GM18511 (cell line): ENCODE data around the gene RELN.

ENCODE experiments used
- ATAC-seq: cut with Tn5 transposase; IDR thresholded peaks from one replicate; pipeline ENCODE4 v1.9.1; 2021; ENCODE audit warnings: mild to moderate bottlenecking, moderate library complexity; ENCODE audit not compliant: unreplicated experiment

The RELN gene

GRCh38 chr7:103694304-103694703 lies 295.2 kb downstream of the RELN start:
- no peak for ATAC-seq

GRCh38 chr7:103691291-103691690 lies 298.2 kb downstream of the RELN start:
- ATAC-seq, result no peak

DNA sequence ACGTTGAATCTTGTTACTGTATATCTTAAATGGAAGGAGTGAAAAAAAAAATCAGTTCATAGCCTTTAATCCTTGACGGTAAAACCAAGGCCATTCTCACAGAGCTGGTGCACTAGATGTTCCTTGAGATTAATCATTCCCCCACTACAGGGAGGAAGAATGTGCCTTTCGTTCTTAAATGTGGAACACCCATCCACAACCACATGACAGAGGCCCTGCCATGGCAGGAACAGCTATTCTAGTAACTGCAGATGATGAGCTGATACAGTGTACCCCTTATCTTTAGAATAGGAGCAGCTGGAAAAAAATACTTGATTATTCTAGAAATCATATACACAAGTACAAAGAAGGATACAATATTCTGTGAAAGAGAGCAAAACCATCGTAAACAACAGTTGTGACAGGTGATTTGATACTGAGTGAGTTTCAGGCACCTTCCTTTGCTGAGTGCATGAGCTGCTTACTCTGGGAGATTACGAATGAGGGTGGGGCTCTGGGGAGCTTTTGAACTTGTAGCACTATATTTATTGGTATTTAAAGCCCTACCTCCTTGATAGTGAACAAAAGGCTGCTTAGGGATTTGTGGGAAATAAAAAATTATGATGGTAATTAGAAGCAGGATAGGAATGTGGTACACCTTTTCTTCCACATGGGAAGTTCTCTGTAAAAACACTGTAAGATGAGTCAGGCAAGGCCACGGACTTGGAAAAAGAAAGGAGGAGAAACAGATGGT lies 299.1 kb downstream of the RELN start:
- ATAC-seq, result no peak

DNA sequence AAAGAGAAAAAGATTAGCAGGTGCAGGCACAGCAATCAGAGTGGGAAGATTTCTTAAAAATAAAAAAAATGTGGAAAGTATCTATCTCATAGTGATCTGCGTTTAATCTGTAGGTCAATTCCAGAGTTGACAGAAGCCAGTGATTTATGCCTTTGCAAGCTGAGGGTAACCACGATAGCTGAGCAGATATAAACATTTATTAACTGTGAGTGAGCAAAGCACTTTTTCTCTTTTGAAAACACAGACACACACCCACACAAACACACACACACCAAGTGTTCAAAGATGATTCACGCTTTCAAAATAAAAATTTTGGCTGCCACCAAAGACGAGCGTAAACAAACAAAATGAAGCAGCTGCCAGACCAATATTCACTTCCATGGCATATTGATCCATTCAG lies 300.2 kb downstream of the RELN start:
- no peak for ATAC-seq

GRCh38 chr7:103687951-103688350 lies 301.5 kb downstream of the RELN start:
- ATAC-seq, result no peak

DNA sequence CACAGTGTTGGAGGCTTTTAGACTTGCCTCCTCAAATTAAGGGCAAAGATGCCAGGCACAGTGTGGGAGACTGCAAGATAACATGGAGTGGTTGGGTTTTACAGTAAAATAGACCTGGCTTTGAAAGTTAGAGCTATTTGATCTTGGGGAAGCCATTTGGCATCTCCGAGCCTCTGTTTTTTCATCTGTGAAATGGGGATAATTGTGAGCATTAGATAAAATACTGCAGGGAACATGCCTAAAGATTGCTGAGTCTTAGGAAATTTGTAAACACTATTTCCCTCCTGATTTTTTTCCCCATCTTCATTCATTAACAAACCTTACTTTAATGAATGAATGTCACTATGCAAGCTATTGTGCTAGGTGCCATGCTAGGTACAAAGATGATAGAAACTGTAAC lies 302.2 kb downstream of the RELN start:
- no peak for ATAC-seq

DNA sequence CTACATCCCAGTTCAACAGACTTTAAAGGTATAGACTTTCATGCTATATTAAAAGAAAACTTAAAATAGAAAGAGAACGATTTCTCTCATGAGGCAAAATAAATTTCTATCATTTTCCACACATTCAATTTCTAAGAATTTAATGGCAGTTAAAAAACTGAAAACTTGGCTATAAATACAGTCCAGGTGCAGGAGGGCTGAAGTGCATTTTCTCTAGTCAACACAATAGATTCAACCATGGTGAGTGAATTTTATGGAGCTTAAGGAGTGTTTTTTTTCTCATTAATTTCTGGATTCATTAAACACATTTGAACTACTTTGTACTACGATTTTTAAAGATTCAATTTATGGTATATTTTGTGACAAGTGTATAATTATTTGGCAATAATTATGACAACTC lies 302.7 kb downstream of the RELN start:
- ATAC-seq, result no peak

DNA sequence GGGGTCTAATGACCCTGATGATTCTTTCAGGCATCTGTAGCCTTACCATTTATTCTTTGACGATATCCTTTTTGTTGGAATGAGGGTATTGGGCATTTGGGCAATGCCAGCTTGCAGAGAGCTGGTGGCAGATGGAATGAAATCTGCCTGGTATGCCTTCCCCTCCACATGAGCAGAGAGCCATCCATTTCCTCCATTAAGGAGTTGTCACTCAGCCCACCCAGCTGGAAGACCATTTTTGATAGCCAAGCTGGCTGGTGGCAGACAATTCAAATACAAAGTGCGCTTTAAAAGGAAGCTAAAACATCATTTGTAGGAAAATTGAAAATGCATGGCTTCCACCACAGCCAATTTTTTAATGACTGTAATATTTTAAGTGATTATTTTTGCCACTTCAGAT lies 303.4 kb downstream of the RELN start:
- no peak for ATAC-seq

DNA sequence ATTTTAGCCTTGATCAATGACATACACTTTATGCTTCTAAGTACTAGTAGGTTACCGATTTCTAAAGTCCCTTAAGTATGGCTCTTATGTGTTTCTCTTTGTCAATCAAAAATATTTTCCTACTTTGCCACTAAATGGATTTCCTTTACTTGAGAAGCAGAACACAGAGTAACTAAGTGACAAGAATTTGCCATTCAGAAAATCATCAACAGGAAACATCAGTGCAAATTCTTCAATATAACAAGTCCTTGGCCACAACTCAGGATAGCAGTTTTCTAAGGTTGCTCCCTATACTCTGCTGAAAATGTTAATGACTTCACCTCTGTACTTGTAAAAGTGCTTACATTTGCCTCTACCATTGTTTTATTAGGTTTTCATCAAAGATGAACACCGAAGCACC lies 303.8 kb downstream of the RELN start:
- ATAC-seq, result no peak

DNA sequence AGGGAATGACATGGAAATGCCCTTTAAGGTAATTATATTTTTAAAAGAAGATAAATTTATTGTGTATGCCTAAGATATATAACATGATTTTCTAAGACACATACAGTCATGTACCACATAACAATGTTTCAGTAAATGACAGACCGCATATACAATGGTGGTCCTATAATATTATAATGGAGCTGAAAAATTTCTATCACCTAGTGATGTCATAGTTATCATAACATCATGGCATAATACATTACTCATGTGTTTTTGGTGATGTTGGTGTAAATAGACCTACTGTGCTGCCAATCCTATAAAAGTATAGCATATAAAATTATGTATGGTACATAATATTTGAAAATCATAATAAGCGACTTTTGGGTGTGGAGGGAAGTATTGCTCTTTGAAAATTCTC lies 306.1 kb downstream of the RELN start:
- ATAC-seq, result no peak

GRCh38 chr7:103680161-103681144 lies 309.0 kb downstream of the RELN start:
- no peak for ATAC-seq

- ATAC-seq, result no peak
These were observed 310.0 kb downstream of the RELN start for GRCh38 chr7:103679151-103680132.

- no peak for ATAC-seq
These were observed 321.0 kb downstream of the RELN start for GRCh38 chr7:103668279-103668941.

DNA sequence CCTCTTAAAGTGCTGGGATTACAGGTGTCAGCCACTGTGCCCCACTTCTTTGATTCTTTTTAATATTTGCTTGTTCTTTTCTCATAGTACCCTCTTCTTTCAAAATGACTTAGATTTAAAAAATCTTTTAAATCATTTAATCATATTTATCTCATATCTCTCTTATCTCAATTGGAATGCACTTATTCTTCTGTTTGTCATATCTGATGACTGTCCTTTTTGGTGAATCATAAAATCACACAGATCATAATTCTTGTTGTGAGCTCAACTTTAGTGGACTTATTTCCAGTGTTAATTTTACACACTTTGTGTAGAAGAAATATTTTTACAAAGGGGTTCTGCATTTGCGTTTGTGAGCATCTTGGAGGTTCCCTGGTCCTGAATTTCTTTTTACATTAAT lies 323.1 kb downstream of the RELN start:
- no peak for ATAC-seq

DNA sequence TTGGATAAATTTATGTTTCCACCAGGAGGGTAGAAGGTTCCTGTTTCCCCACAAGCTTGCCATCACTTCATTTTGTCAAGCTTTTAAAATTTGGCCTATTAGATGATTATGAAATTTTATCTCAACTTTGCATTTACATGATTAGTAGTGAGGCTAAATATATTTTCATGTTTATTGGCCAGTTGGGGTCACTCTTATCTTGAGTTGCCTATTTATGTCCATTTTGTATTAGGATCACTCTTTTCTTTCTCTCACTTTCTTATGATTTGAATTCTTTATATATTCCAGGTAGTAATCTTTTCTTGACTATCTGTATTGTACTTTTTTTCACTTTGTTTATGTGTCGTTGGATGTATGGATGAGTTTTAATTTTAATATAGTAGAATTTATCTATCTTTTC lies 324.9 kb downstream of the RELN start:
- no peak for ATAC-seq

DNA sequence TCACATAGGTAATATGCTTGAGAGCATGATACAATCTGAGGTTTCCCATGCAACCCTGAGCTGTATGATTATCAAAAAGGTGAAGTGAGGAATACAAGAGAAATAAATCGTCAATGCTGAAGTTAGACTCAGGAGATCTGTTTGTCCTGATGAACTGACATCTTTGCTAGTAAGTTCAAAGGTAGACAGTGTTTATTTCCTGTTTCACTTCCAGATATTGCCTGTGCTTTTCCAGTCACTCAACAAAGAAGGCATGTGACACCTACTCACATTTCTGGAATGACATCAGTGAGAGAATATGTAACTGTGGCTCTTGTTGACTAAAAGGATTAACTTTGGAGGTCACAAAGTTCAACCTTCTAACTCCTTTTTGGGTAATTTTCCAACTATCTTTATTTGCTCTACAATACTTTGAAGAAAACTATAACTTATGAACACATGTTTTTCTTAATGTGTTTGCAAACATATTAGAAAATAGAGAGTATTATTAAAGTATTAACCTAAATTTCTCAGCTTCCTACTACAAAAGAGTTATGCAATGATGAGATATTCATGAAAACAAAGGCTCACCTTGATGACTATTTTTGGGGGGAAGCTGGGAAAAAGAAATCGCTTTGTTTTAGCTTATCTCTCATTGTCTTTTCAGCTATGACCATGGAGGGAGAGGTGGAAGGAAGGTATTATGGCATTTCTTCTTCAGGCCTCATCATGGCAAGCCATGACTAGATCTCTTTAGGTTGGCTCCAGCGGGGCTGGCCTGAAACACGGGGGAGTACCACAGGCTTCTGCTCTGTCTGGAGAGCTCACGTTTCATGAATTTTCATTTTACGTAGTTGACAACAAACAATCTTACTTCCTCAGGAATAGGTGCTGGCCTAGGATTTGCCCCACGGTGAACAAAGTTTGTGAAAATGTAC lies 328.7 kb downstream of the RELN start:
- ATAC-seq, result no peak

- no peak for ATAC-seq
These were observed 331.1 kb downstream of the RELN start for GRCh38 chr7:103658055-103659005.

- ATAC-seq, result no peak
These were observed 332.0 kb downstream of the RELN start for GRCh38 chr7:103657474-103657894.
